ENCODE measurements around the gene LY9.

Gene LY9

DNA sequence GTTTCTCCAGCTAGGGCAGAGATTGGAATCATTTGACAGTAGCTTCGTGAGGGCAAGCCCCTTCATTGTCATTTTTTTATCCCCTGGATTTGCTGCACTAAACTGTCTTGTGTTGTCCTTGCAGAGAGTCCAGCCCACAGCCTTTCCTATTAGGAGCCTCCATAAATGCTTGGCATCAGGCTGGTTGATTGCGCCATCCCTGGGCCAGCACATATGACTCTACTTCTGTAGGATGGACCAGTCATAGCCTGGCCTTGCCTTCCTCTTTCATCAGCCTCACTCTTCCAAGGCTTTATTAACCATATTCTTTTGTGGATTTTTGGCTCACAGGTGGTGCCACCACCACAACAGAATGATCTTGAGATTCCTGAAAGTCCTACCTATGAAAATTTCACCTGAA is 31.4 kb downstream of the LY9 start:
- no peak for TF ChIP-seq CTCF (IDR thresholded peaks at IDR 0.05; ENCODE audit: low read depth, low read length)
- no peak for DNase-seq (ENCODE audit: extremely low read depth, low read depth)

GRCh38 chr1:160829766-160830165 is 33.8 kb downstream of the LY9 start:
- no peak for TF ChIP-seq CTCF (IDR thresholded peaks at IDR 0.05; ENCODE audit: low read depth, low read length)
- no peak for DNase-seq (ENCODE audit: extremely low read depth, low read depth)

- DNase-seq (ENCODE audit: extremely low read depth, low read depth), result no peak
- TF ChIP-seq CTCF (IDR thresholded peaks at IDR 0.05; ENCODE audit: low read depth, low read length), result peak; percentile 30
These were observed 34.6 kb downstream of the LY9 start for GRCh38 chr1:160830321-160831153.

GRCh38 chr1:160834945-160835565 is 39.1 kb downstream of the LY9 start:
- peak; percentile 22 for TF ChIP-seq CTCF (IDR thresholded peaks at IDR 0.05; ENCODE audit: low read depth, low read length)
- no peak for DNase-seq (ENCODE audit: extremely low read depth, low read depth)

DNA sequence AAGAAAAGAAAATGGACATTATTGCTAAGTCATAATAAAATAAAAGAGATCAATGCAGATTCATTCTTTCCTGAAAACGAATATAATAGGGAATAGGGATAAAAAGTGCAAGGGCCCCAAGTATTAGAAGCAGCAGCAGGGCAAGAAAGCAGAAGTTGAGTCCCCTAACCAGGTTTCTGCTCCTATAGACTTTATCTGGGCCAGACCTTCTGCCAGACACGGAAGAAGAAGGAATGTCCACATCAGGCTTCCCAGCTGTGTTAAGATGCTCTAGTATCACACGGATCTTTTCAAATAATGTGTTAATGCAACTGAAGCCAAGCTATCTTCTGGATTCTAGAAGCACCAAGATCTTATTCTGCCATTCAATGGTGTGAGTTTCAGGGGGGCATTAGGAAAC is 39.8 kb downstream of the LY9 start:
- no peak for TF ChIP-seq CTCF (IDR thresholded peaks at IDR 0.05; ENCODE audit: low read depth, low read length)
- DNase-seq (ENCODE audit: extremely low read depth, low read depth), result no peak

DNA sequence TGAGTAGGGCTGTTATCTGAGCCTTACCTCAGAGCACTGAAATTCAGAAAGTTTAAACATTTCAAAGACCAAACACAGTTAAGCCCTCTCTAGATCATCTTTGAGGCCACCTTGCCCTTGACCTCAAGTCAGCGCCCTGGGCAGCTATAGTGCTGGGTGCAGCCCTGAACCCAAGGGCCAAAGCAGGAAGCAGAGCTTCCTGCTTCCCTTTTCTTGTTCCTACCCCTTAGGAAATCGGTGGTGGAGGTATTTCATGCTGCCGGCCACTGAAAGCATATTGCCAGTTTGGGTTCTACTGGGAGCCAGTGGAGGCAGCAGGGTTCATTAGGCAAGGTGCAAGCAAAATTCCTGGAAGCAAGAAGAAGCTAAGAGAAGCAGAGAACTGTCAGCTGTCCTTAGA is 40.6 kb downstream of the LY9 start:
- TF ChIP-seq CTCF (IDR thresholded peaks at IDR 0.05; ENCODE audit: low read depth, low read length), result no peak

GRCh38 chr1:160836981-160837557 is 41.1 kb downstream of the LY9 start:
- no peak for DNase-seq (ENCODE audit: extremely low read depth, low read depth)
- no peak for TF ChIP-seq CTCF (IDR thresholded peaks at IDR 0.05; ENCODE audit: low read depth, low read length)

More for the DNA sequence above, 40.6 kb downstream of the LY9 start:
- DNase-seq (ENCODE audit: extremely low read depth, low read depth), result no peak

Data from AG09319 (cell line).